SK-N-SH treated with all-trans-retinoic acid at 6 μM for 48 hours (cell line): ENCODE results near the gene DTD1.

Source experiments
- ATAC-seq: fragments of 200-7000 bp; cut with Tn5 transposase; 3 replicates; pipeline ENCODE4 v1.9.1; 2020; ENCODE audit warnings: mild to moderate bottlenecking, moderate library complexity
- ARNTL ChIP-seq: fragments of 450-650 bp; formaldehyde crosslinking; IDR thresholded peaks from 2 replicates; pipeline ENCODE4 v1.5.0; 2020; ENCODE audit warnings: low read depth, mild to moderate bottlenecking, moderate library complexity, borderline replicate concordance
- BACH2 ChIP-seq: fragments of 250-450 bp; sonication (Bioruptor Pico); IDR thresholded peaks from 2 replicates; pipeline ENCODE4 v1.9.0; 2021; ENCODE audit warnings: mild to moderate bottlenecking, borderline replicate concordance
- CREB5 ChIP-seq: fragments of 250-450 bp; sonication (Bioruptor Pico); IDR thresholded peaks from 2 replicates; pipeline ENCODE4 v1.5.1; 2020; ENCODE audit warnings: low read depth, mild to moderate bottlenecking, moderate library complexity
- CSDC2 ChIP-seq: fragments of 250-450 bp; sonication (Bioruptor Pico); IDR thresholded peaks from 2 replicates; pipeline ENCODE4 v1.5.0; 2020; ENCODE audit warnings: mild to moderate bottlenecking, moderate library complexity
- CSRNP3 ChIP-seq: fragments of 250-450 bp; sonication (Bioruptor Pico); IDR thresholded peaks from 2 replicates; pipeline ENCODE4 v1.5.1; 2021; ENCODE audit warnings: mild to moderate bottlenecking, moderate library complexity
- GLIS3 ChIP-seq: fragments of 250-450 bp; sonication (Bioruptor Pico); IDR thresholded peaks from 2 replicates; pipeline ENCODE4 v1.5.0; 2020; ENCODE audit warnings: mild to moderate bottlenecking, moderate library complexity
- ISL1 ChIP-seq: fragments of 250-450 bp; sonication (Bioruptor Pico); IDR thresholded peaks from 2 replicates; pipeline ENCODE4 v2.1.2; 2022; ENCODE audit warnings: mild to moderate bottlenecking, moderate library complexity
- OSR1 ChIP-seq: fragments of 250-450 bp; sonication (Bioruptor Pico); IDR thresholded peaks from 2 replicates; pipeline ENCODE4 v1.8.0; 2022; ENCODE audit warnings: moderate library complexity, mild to moderate bottlenecking, inconsistent platforms
- PATZ1 ChIP-seq: fragments of 250-450 bp; sonication (Bioruptor Pico); IDR thresholded peaks from 2 replicates; pipeline ENCODE4 v1.8.0; 2020; ENCODE audit warnings: mild to moderate bottlenecking, moderate library complexity, borderline replicate concordance
- POU6F1 ChIP-seq: fragments of 250-450 bp; sonication (Bioruptor Pico); IDR thresholded peaks from 2 replicates; pipeline ENCODE4 v1.8.0; 2021; ENCODE audit warnings: low read depth, mild to moderate bottlenecking, moderate library complexity, borderline replicate concordance
- PPARA ChIP-seq: fragments of 250-450 bp; sonication (Bioruptor Pico); IDR thresholded peaks from 2 replicates; pipeline ENCODE4 v1.5.0; 2020; ENCODE audit warnings: mild to moderate bottlenecking, borderline replicate concordance
- RARB ChIP-seq: fragments of 250-450 bp; sonication (Bioruptor Pico); IDR thresholded peaks from 2 replicates; pipeline ENCODE4 v1.8.0; 2021; ENCODE audit warnings: mild to moderate bottlenecking, moderate library complexity
- SNAI2 ChIP-seq: fragments of 250-450 bp; sonication (Bioruptor Pico); IDR thresholded peaks from 2 replicates; pipeline ENCODE4 v1.5.0; 2020; ENCODE audit warnings: mild to moderate bottlenecking, moderate library complexity
- TCF4 ChIP-seq: fragments of 250-450 bp; sonication (Bioruptor Pico); IDR thresholded peaks from 2 replicates; pipeline ENCODE4 v1.8.0; 2021; ENCODE audit warnings: mild to moderate bottlenecking, moderate library complexity, borderline replicate concordance
- TOX ChIP-seq: fragments of 250-450 bp; sonication (Bioruptor Pico); IDR thresholded peaks from 2 replicates; pipeline ENCODE4 v1.8.0; 2021; ENCODE audit warnings: mild to moderate bottlenecking, moderate library complexity, borderline replicate concordance
- TSHZ2 ChIP-seq: fragments of 250-450 bp; sonication (Bioruptor Pico); IDR thresholded peaks from 2 replicates; pipeline ENCODE4 v1.5.0; 2020; ENCODE audit warnings: mild to moderate bottlenecking, moderate library complexity
- ZC3H10 ChIP-seq: fragments of 250-450 bp; sonication (Bioruptor Pico); IDR thresholded peaks from 2 replicates; pipeline ENCODE4 v1.5.1; 2021; ENCODE audit warnings: mild to moderate bottlenecking, moderate library complexity
- ZFP3 ChIP-seq: fragments of 250-450 bp; sonication (Bioruptor Pico); IDR thresholded peaks from 2 replicates; pipeline ENCODE4 v1.5.0; 2020; ENCODE audit warnings: mild to moderate bottlenecking, moderate library complexity
- ZFP30 ChIP-seq: fragments of 450-650 bp; formaldehyde crosslinking; IDR thresholded peaks from 2 replicates; pipeline ENCODE4 v1.5.0; 2022; ENCODE audit warnings: mild to moderate bottlenecking, moderate library complexity
- ZNF70 ChIP-seq: fragments of 450-650 bp; formaldehyde crosslinking; IDR thresholded peaks from 2 replicates; pipeline ENCODE4 v1.5.0; 2020; ENCODE audit warnings: mild to moderate bottlenecking, moderate library complexity
- ZNF8 ChIP-seq: fragments of 450-650 bp; formaldehyde crosslinking; IDR thresholded peaks from 2 replicates; pipeline ENCODE4 v1.5.0; 2020; ENCODE audit warnings: mild to moderate bottlenecking, moderate library complexity

DTD1 gene

GRCh38 chr20:18657575-18657974 lies 69.7 kb downstream of the DTD1 start (continued):
- no peak for TF ChIP-seq PATZ1 (CRISPR knock-in tag)
- TF ChIP-seq ARNTL (CRISPR knock-in tag) = no peak
- no peak for TF ChIP-seq PPARA (CRISPR knock-in tag)
- no peak for TF ChIP-seq RARB (CRISPR knock-in tag)
- no peak for TF ChIP-seq GLIS3 (CRISPR knock-in tag)
- TF ChIP-seq POU6F1 = no peak
- no peak for TF ChIP-seq SNAI2 (CRISPR knock-in tag)
- no peak for TF ChIP-seq OSR1
- TF ChIP-seq ZNF70 (CRISPR knock-in tag) = no peak
- TF ChIP-seq TCF4 (CRISPR knock-in tag) = no peak
- no peak for TF ChIP-seq ZFP30
- TF ChIP-seq, all 23 proteins: peak for 0

GRCh38 chr20:18662279-18663040 lies 74.6 kb downstream of the DTD1 start:
- no peak for ATAC-seq
- no peak for TF ChIP-seq ZFP30
- TF ChIP-seq TCF4 (CRISPR knock-in tag) = no peak
- TF ChIP-seq TOX (CRISPR knock-in tag) = no peak
- no peak for TF ChIP-seq RARB (CRISPR knock-in tag)
- TF ChIP-seq PPARA (CRISPR knock-in tag) = no peak
- TF ChIP-seq ZNF8 (CRISPR knock-in tag) = no peak
- no peak for TF ChIP-seq ZNF70 (CRISPR knock-in tag)

GRCh38 chr20:18663932-18664331 lies 76.1 kb downstream of the DTD1 start:
- no peak for ATAC-seq
- TF ChIP-seq CSRNP3 (CRISPR knock-in tag) (no peak), BACH2 (CRISPR knock-in tag) (no peak), PPARA (CRISPR knock-in tag) (no peak), ZNF70 (CRISPR knock-in tag) (no peak), RARB (CRISPR knock-in tag) (no peak), ZNF8 (CRISPR knock-in tag) (no peak), CSDC2 (no peak), TSHZ2 (no peak), ISL1 (CRISPR knock-in tag) (no peak), OSR1 (no peak), ZFP3 (CRISPR knock-in tag) (no peak), CREB5 (CRISPR knock-in tag) (no peak), ARNTL (CRISPR knock-in tag) (no peak), ZC3H10 (CRISPR knock-in tag) (no peak)
